Choroid plexus epithelial cell (primary cell): ENCODE measurements around the gene HADHB.

Experiments used
- DNase-seq: peaks from one replicate; pipeline ENCODE4 v3.0.0-alpha.2; 2010; ENCODE audit warnings: low read depth
- H3K4me3 ChIP-seq: 2 replicates; pipeline ENCODE4 v1.5.1; 2011; ENCODE audit warnings: low read depth, mild to moderate bottlenecking, control low read depth, low read length, moderate library complexity
- CTCF ChIP-seq: conservative IDR thresholded peaks from 2 replicates; pipeline ENCODE4 v1.5.1; 2011; ENCODE audit warnings: low read depth, mild to moderate bottlenecking, control low read depth, inconsistent platforms, low read length, moderate library complexity

Gene HADHB

GRCh38 chr2:26335231-26335630 lies 90.5 kb downstream of the HADHB start:
- no peak overlapping the region for H3K4me3 ChIP-seq
- DNase-seq, result no peak
- TF ChIP-seq CTCF, result no peak

DNA sequence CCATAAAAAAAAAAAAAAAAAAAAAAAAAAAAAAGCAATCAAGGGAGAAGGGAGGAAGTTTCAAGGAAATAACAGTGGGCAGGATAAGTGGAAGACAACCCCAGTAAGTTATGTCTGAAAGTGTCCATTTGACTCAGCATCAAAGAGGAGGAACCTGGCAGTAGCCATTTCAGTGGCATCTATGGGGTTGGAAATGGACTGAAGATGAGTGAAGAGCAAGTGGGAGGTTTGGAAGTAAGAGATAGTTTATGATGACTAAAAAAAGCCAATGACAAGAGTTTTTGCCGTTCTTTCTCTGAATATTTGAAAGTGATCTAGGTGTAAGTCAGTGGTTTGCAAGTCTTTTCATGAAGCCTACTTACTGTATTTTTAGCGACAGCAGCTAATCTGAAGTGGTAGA lies 92.0 kb downstream of the HADHB start:
- TF ChIP-seq CTCF, result no peak
- no peak for DNase-seq
- no peak overlapping the region for H3K4me3 ChIP-seq

DNA sequence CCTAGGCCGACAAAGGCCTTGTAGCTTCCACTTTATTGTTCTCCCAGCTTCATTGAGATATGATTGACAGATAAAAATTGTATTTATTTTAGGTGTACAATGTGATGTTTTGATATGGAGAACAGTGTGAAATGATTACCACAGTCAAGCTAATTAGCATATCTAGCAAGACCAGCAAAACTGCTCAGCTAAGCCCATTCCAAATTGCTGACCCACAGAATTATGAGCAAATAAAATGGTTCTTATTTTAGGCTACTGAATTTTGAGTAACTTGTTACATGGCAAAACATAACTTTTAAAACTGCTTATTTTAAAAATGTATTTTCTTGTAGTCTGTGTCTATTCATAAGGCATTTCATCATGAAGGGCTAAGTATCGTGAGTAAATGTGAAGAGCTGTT lies 92.6 kb downstream of the HADHB start:
- no peak for DNase-seq
- TF ChIP-seq CTCF, result no peak
- no peak overlapping the region for H3K4me3 ChIP-seq
